Measurements from ENCODE around the gene LOXL3. TPM values are rescaled to one million over a fixed set of nuclear protein-coding genes. Genes with fewer than 3 reads are reported as not detected.
A peak's percentile ranks its signal among the peaks of the same experiment; 100 is the strongest.

LOXL3 gene
- total RNA-seq, 2 experiments from 2014 or later: 0.25 TPM; not detected in 1

DNA sequence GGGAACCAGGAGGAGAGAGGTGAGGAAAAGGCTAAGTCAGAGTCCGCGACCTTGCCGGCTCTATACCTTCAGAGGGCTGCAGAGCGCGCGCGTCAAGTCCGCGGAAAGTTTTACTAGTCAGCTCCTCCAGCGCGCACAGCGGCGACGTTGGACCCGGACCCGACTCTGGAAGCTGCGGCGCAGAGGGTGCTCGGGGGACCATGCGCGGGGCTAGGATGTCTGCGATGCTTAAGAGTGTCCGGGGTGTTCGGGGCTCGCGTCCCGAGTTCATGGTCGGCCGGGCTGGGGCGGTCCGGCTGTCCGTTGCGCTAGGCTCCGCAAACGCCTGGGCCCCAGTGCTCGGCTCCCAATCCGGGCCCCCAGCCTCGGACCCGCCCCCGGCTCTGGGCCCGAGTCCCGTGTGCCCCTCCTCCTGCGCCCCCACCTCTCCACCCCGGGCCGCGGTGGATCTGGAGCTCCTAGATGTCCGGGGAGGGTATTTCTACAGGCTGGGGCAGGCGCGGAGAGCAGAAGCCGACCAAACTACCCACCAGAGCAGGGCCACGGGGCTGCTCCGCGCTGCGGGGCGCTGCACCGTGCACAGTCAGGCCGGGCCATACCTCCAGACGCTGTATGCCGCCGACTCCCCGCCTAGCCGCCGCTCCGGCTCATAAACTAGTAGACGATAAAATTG lies 54.3 kb downstream of the LOXL3 start, which contains the start of gene LBX2:
Gene LBX2 (minus strand): TSS at position 337 of the 673 bp plus-strand sequence. CDS start 66 bp downstream, at position 271.
- intact Hi-C loops (cut with DNase I, micrococcal nuclease): no loop called here
- peaks cover 53 to 66% of the 10 kb centered on the region in 2 experiments for H3K27me3 ChIP-seq (ENCODE audit: control insufficient read depth in 1 of 2, insufficient read depth in 2 of 2, low read length in 2 of 2)
- ChIA-PET CTCF (interaction anchor here (1.4 kb wide), 1 partner anchor 33 kb away, joined by 3 read pairs; no protein-coding TSS in a partner anchor), POLR2A (interaction anchor here (1.0 to 4.5 kb wide), 6 partner anchors 8 to 86 kb away, joined by 3 to 21 read pairs (median 6); partner anchors contain the start of genes AUP1, CCDC142, HTRA2 and PCGF1)
- Mint-ChIP-seq H3K36me3 (ENCODE audit: low read depth) (peaks cover 4% of the 10 kb centered on the region), H3K27ac (no peak within 1 kb of the TSS), H3K9me3 (no peaks in the 10 kb centered on the region), H3K27me3 (peaks cover 67% of the 10 kb centered on the region), H3K4me3 (peak within 1 kb of the TSS; percentile 82), H3K4me1 (ENCODE audit: low read depth) (peaks cover 60% of the 10 kb centered on the region)
- DNase-seq: peak in 1 of 14 experiments; percentile 41
- no peak within 1 kb of the TSS for H3K27ac ChIP-seq (ENCODE audit: low read depth in 1 of 2, low read length in 2 of 2)
- TF ChIP-seq, protein P1, sequence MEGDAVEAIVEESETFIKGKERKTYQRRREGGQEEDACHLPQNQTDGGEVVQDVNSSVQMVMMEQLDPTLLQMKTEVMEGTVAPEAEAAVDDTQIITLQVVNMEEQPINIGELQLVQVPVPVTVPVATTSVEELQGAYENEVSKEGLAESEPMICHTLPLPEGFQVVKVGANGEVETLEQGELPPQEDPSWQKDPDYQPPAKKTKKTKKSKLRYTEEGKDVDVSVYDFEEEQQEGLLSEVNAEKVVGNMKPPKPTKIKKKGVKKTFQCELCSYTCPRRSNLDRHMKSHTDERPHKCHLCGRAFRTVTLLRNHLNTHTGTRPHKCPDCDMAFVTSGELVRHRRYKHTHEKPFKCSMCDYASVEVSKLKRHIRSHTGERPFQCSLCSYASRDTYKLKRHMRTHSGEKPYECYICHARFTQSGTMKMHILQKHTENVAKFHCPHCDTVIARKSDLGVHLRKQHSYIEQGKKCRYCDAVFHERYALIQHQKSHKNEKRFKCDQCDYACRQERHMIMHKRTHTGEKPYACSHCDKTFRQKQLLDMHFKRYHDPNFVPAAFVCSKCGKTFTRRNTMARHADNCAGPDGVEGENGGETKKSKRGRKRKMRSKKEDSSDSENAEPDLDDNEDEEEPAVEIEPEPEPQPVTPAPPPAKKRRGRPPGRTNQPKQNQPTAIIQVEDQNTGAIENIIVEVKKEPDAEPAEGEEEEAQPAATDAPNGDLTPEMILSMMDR (IDR thresholded peaks at IDR 0.05): no peak
- H3K9me3 ChIP-seq (ENCODE audit: control insufficient read depth in 1 of 2, insufficient read depth in 1 of 2, low read length in 2 of 2): peaks cover 0 to 37% of the 10 kb centered on the region in 2 experiments
- ATAC-seq (ENCODE audit: poor library complexity): peak; percentile 13
- peaks cover 48% of the 10 kb centered on the region for H3K4me1 ChIP-seq (ENCODE audit: insufficient read depth, low read length)
- H3K36me3 ChIP-seq (ENCODE audit: insufficient read depth, low read length): peaks cover 2% of the 10 kb centered on the region
- H3K4me3 ChIP-seq (ENCODE audit: low read length): peak within 1 kb of the TSS; percentile 64

DNA sequence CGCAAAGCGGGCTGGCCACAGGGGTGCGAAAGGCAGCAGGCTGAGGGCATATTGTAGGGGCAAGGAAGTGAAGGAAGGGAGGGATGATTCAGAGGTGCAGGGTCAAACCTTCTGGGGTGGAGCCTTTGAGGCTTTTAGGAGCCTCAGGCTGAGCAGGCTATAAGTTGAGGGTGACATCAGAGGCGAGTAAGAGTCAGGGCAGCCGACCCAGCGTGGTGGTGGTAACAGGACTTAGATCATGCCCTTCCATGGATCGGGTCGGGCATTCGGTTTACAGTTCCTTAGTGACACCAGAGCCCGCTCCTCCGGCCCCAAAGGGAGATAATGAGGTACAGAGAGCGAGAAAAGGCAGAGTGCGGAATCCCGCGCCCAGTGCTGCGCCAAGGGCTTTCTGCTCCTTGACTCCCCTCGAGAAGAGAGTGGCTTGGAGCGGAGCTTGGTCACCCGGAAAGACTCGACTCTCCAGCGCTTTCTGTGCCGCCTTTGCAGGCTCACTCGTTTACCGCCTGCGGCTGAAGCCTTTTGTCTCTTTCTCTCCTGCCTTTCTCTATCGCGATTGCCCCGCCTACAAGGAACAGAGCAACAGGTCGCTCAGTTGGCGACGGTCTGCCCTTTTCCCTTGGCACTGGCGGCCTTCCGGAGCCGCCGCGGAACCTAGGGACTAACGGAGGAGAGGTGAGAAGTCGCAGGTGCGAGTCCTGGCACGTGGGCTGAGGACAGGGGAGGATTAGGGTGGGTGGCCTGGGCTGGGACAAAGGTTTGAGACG lies 55.1 kb downstream of the LOXL3 start:
- peak; percentile 28 for ATAC-seq (ENCODE audit: poor library complexity)
- H3K9me3 Mint-ChIP-seq: no peaks in the 10 kb centered on the region
- H3K4me3 Mint-ChIP-seq: peak overlapping the region; percentile 82
- no peak overlapping the region for H3K27ac Mint-ChIP-seq
- H3K36me3 Mint-ChIP-seq (ENCODE audit: low read depth): peaks cover 7% of the 10 kb centered on the region
- Histone ChIP-seq H3K4me1 (ENCODE audit: insufficient read depth, low read length) (peaks cover 44% of the 10 kb centered on the region), H3K36me3 (ENCODE audit: insufficient read depth, low read length) (peaks cover 5% of the 10 kb centered on the region), H3K9me3 (ENCODE audit: control insufficient read depth in 1 of 2, insufficient read depth in 1 of 2, low read length in 2 of 2) (peaks cover 0 to 37% of the 10 kb centered on the region in 2 experiments), H3K4me3 (ENCODE audit: low read length) (peak overlapping the region; percentile 64), H3K27ac (ENCODE audit: low read depth in 1 of 2, low read length in 2 of 2) (no peak overlapping the region), H3K27me3 (ENCODE audit: control insufficient read depth in 1 of 2, insufficient read depth in 2 of 2, low read length in 2 of 2) (peaks cover 46 to 60% of the 10 kb centered on the region in 2 experiments)
- DNase-seq: peak in 3 of 14 experiments; percentile 34 to 51 (median 41)
- peaks cover 60% of the 10 kb centered on the region for H3K27me3 Mint-ChIP-seq
- H3K4me1 Mint-ChIP-seq (ENCODE audit: low read depth): peaks cover 53% of the 10 kb centered on the region
- POLR2A ChIA-PET: interaction anchor here (0.8 to 4.5 kb wide), 7 partner anchors 9 to 42 kb away, joined by 3 to 21 read pairs (median 4); partner anchors contain the start of genes AUP1, CCDC142, HTRA2 and PCGF1
- CTCF ChIA-PET: interaction anchor here (0.9 to 1.1 kb wide), 2 partner anchors 11 to 26 kb away, joined by 3 read pairs; partner anchors contain the start of gene MRPL53
- TF ChIP-seq, protein P1 (IDR thresholded peaks at IDR 0.05): no peak
- intact Hi-C loops (cut with DNase I, micrococcal nuclease): no loop called here

GRCh38 chr2:74497777-74498499 lies 55.8 kb downstream of the LOXL3 start:
- intact Hi-C loops (cut with DNase I, micrococcal nuclease): no loop called here
- peak in 4 of 14 experiments; percentile 26 to 62 (median 41) for DNase-seq

More at GRCh38 chr2:74497777-74498499, 55.8 kb downstream of the LOXL3 start:
- peak; percentile 31 for ATAC-seq (ENCODE audit: poor library complexity)
- Mint-ChIP-seq H3K36me3 (ENCODE audit: low read depth) (peaks cover 15% of the 10 kb centered on the region), H3K4me3 (peak overlapping the region; percentile 82), H3K27me3 (peaks cover 53% of the 10 kb centered on the region), H3K9me3 (no peaks in the 10 kb centered on the region), H3K4me1 (ENCODE audit: low read depth) (peaks cover 46% of the 10 kb centered on the region), H3K27ac (no peak overlapping the region)
- H3K9me3 ChIP-seq (ENCODE audit: control insufficient read depth in 1 of 2, insufficient read depth in 1 of 2, low read length in 2 of 2): peaks cover 0 to 29% of the 10 kb centered on the region in 2 experiments
- POLR2A ChIA-PET: interaction anchor here (0.8 to 4.5 kb wide), 5 partner anchors 9 to 40 kb away, joined by 3 to 21 read pairs (median 3); partner anchors contain the start of genes CCDC142, PCGF1, TTC31 and WBP1
- H3K36me3 ChIP-seq (ENCODE audit: insufficient read depth, low read length): peaks cover 12% of the 10 kb centered on the region
- CTCF ChIA-PET: interaction anchor here (0.9 to 1.1 kb wide), 2 partner anchors 12 to 25 kb away, joined by 3 read pairs; partner anchors contain the start of gene MRPL53
- TF ChIP-seq, protein P1 (IDR thresholded peaks at IDR 0.05): no peak
- peak overlapping the region; percentile 64 for H3K4me3 ChIP-seq (ENCODE audit: low read length)
- H3K27ac ChIP-seq (ENCODE audit: low read depth in 1 of 2, low read length in 2 of 2): no peak overlapping the region
- H3K27me3 ChIP-seq (ENCODE audit: control insufficient read depth in 1 of 2, insufficient read depth in 2 of 2, low read length in 2 of 2): peaks cover 38 to 53% of the 10 kb centered on the region in 2 experiments
- H3K4me1 ChIP-seq (ENCODE audit: insufficient read depth, low read length): peaks cover 37% of the 10 kb centered on the region

Measured in CD4-positive, alpha-beta T cell (primary cell).